Mesothelial cell of epicardium (in vitro differentiated cells): ENCODE results near the gene TMEM271. TPM values are rescaled to one million over a fixed set of nuclear protein-coding genes. Genes with fewer than 3 reads are reported as not detected.

Experiments
- DNase-seq, 2 experiments: peaks; one replicate each; pipeline ENCODE4 v3.0.0; 2021; ENCODE audit warnings: low spot score in 2 of 2; ENCODE audit not compliant: unreplicated experiment in 2 of 2
- H3K27ac Mint-ChIP-seq: 2 replicates; pipeline ENCODE4 v1.8.0; 2021; ENCODE audit warnings: mixed read lengths
- H3K27me3 Mint-ChIP-seq: 2 replicates; pipeline ENCODE4 v1.8.0; 2021; ENCODE audit warnings: low read depth, mixed read lengths
- H3K36me3 Mint-ChIP-seq: 2 replicates; pipeline ENCODE4 v1.8.0; 2021; ENCODE audit warnings: mixed read lengths
- H3K4me1 Mint-ChIP-seq: 2 replicates; pipeline ENCODE4 v1.8.0; 2021; ENCODE audit warnings: mixed read lengths
- H3K4me3 Mint-ChIP-seq: 2 replicates; pipeline ENCODE4 v1.8.0; 2021; ENCODE audit warnings: mild to moderate bottlenecking, moderate library complexity, mixed read lengths
- H3K9me3 Mint-ChIP-seq: 2 replicates; pipeline ENCODE4 v1.8.0; 2021; ENCODE audit warnings: mixed read lengths
- CTCF ChIP-seq: fragments of 200-600 bp; sonication (generic); IDR thresholded peaks from one replicate; pipeline ENCODE4 v1.5.0; 2021; ENCODE audit warnings: antibody characterized with exemption; ENCODE audit not compliant: unreplicated experiment
- total RNA-seq: library from RNA; stranded (reverse); gene quantifications from 3 replicates; pipeline ENCODE4 v1.2.1, GENCODE V29; 2021

The TMEM271 gene
- total RNA-seq, 1 donor from 2014 or later, result not detected

- no peak for TF ChIP-seq CTCF
- no peaks in the 10 kb centered on the region for H3K4me1 Mint-ChIP-seq
- H3K27me3 Mint-ChIP-seq, result no peaks in the 10 kb centered on the region
- H3K36me3 Mint-ChIP-seq, result peaks cover 49% of the 10 kb centered on the region
- DNase-seq, result no peak
- no peak overlapping the region for H3K4me3 Mint-ChIP-seq
- no peak overlapping the region for H3K27ac Mint-ChIP-seq
- H3K9me3 Mint-ChIP-seq, result no peaks in the 10 kb centered on the region
Observed at GRCh38 chr4:528835-529234, 47.3 kb downstream of the TMEM271 start.

- DNase-seq, result no peak
- TF ChIP-seq CTCF, result no peak
- Mint-ChIP-seq H3K9me3 (no peaks in the 10 kb centered on the region), H3K27ac (no peak overlapping the region), H3K4me3 (no peak overlapping the region), H3K27me3 (no peaks in the 10 kb centered on the region), H3K36me3 (peaks cover 53% of the 10 kb centered on the region), H3K4me1 (no peaks in the 10 kb centered on the region)
Observed at GRCh38 chr4:528296-528695, 47.8 kb downstream of the TMEM271 start.

- H3K27ac Mint-ChIP-seq, result no peak overlapping the region
- peaks cover 54% of the 10 kb centered on the region for H3K36me3 Mint-ChIP-seq
- no peaks in the 10 kb centered on the region for H3K4me1 Mint-ChIP-seq
- TF ChIP-seq CTCF, result no peak
- no peak for DNase-seq
- no peak overlapping the region for H3K4me3 Mint-ChIP-seq
- no peaks in the 10 kb centered on the region for H3K9me3 Mint-ChIP-seq
- H3K27me3 Mint-ChIP-seq, result no peaks in the 10 kb centered on the region
Observed at GRCh38 chr4:526971-527460, 49.1 kb downstream of the TMEM271 start.

GRCh38 chr4:526189-526909 is 49.7 kb downstream of the TMEM271 start:
- Mint-ChIP-seq H3K9me3 (no peaks in the 10 kb centered on the region), H3K4me1 (no peaks in the 10 kb centered on the region), H3K36me3 (peaks cover 54% of the 10 kb centered on the region), H3K4me3 (no peak overlapping the region), H3K27me3 (no peaks in the 10 kb centered on the region), H3K27ac (no peak overlapping the region)
- DNase-seq, result no peak
- TF ChIP-seq CTCF, result no peak

GRCh38 chr4:525660-526059 is 50.4 kb downstream of the TMEM271 start:
- DNase-seq, result no peak
- no peaks in the 10 kb centered on the region for H3K9me3 Mint-ChIP-seq
- TF ChIP-seq CTCF, result no peak
- no peaks in the 10 kb centered on the region for H3K27me3 Mint-ChIP-seq
- peaks cover 53% of the 10 kb centered on the region for H3K36me3 Mint-ChIP-seq
- no peaks in the 10 kb centered on the region for H3K4me1 Mint-ChIP-seq
- no peak overlapping the region for H3K27ac Mint-ChIP-seq
- H3K4me3 Mint-ChIP-seq, result no peak overlapping the region
